GM21717 (cell line): ENCODE results near the gene RHBDL1.

ENCODE experiments used
- ATAC-seq: cut with Tn5 transposase; IDR thresholded peaks from one replicate; pipeline ENCODE4 v1.9.1; 2021; ENCODE audit warnings: mild to moderate bottlenecking, moderate library complexity; ENCODE audit not compliant: unreplicated experiment

RHBDL1 gene

GRCh38 chr16:652454-653305, 22.8 kb upstream of the RHBDL1 start:
- no peak for ATAC-seq

- no peak for ATAC-seq
These were observed 21.4 kb upstream of the RHBDL1 start for GRCh38 chr16:654034-654433.

- ATAC-seq, result no peak
These were observed 18.0 kb upstream of the RHBDL1 start for GRCh38 chr16:657487-657886.

- ATAC-seq, result no peak
These were observed 16.5 kb upstream of the RHBDL1 start for GRCh38 chr16:658679-659571.

GRCh38 chr16:659618-660017, 15.9 kb upstream of the RHBDL1 start:
- ATAC-seq, result no peak

- ATAC-seq, result no peak
These were observed 15.4 kb upstream of the RHBDL1 start for GRCh38 chr16:660132-660458.

GRCh38 chr16:660459-661183, 14.8 kb upstream of the RHBDL1 start:
- no peak for ATAC-seq

- no peak for ATAC-seq
These were observed 14.2 kb upstream of the RHBDL1 start for GRCh38 chr16:661184-661821.

- no peak for ATAC-seq
These were observed 13.4 kb upstream of the RHBDL1 start for GRCh38 chr16:662095-662494.

GRCh38 chr16:662597-662996, 12.9 kb upstream of the RHBDL1 start:
- no peak for ATAC-seq

- ATAC-seq, result no peak
These were observed 8.9 kb upstream of the RHBDL1 start for GRCh38 chr16:666572-666971.

- no peak for ATAC-seq
These were observed 8.2 kb upstream of the RHBDL1 start for GRCh38 chr16:667113-667779.

- peak; percentile 64 for ATAC-seq
These were observed 7.5 kb upstream of the RHBDL1 start, which contains the start of gene RHOT2 for GRCh38 chr16:667780-668518. RHOT2 (plus strand) TSS chr16:668132; CDS start chr16:668200, 68 bp downstream.

- ATAC-seq, result peak; percentile 1
These were observed 6.8 kb upstream of the RHBDL1 start for GRCh38 chr16:668519-669171.

GRCh38 chr16:669666-670065, 5.8 kb upstream of the RHBDL1 start:
- ATAC-seq, result no peak

GRCh38 chr16:670485-671352, 4.8 kb upstream of the RHBDL1 start:
- no peak for ATAC-seq

- ATAC-seq, result no peak
These were observed 3.9 kb upstream of the RHBDL1 start for GRCh38 chr16:671353-672131.
